Measurements from ENCODE around the gene LDAF1. TPM values are rescaled to one million over a fixed set of nuclear protein-coding genes. Genes with fewer than 3 reads are reported as not detected.
"Not testable (repeated sequence)": the region's sequence is repeated elsewhere in the genome, so short reads cannot be mapped to it uniquely, and the experiment has no call there.

The LDAF1 gene
- total RNA-seq, 2 experiments from 2014 or later, result 10.7 to 12.3 TPM

DNA sequence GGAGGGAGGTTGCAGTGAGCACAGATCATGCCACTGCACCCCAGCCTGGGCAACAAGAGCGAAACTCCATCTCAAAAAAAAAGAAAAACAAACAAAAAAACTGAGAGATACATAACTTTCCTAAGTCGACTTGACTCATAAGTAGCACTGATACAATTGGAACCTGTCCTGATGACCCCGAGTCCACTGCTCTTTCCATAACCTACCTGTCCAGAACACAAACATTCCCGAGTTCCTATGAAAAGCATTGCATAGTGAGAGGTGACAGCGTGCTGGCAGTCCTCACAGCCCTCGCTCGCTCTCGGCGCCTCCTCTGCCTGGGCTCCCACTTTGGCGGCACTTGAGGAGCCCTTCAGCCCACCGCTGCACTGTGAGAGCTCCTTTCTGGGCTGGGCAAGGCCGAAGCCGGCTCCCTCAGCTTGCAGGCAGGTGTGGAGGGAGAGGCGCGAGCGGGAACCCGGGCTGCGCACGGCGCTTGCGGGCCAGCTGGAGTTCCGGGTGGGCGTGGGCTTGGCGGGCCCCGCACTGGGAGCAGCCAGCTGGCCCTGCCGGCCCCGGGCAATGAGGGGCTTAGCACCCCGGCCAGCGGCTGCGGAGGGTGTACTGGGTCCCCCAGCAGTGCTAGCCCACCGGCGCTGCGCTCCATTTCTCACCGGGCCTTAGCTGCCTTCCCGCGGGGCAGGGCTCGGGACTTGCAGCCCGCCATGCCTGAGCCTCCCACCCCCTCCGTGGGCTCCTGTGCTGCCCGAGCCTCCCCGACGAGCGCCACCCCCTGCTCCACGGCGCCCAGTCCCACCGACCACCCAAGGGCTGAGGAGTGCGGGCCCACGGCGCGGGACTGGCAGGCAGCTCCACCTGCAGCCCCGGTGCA lies 6.1 kb upstream of the LDAF1 start:
- POLR2A ChIA-PET; DNase-seq; ATAC-seq (ENCODE audit: low read depth); H3K4me3 Mint-ChIP-seq; H3K9me3 Mint-ChIP-seq; H3K27ac Mint-ChIP-seq; H3K4me1 Mint-ChIP-seq; H3K36me3 Mint-ChIP-seq: not testable (repeated sequence)
- peaks cover 17% of the 10 kb centered on the region for H3K27me3 Mint-ChIP-seq

- H3K27me3 Mint-ChIP-seq, result peaks cover 17% of the 10 kb centered on the region
- POLR2A ChIA-PET; H3K36me3 Mint-ChIP-seq; H3K4me3 Mint-ChIP-seq; DNase-seq; H3K4me1 Mint-ChIP-seq; H3K9me3 Mint-ChIP-seq; H3K27ac Mint-ChIP-seq; ATAC-seq (ENCODE audit: low read depth): not testable (repeated sequence)
Observed at GRCh38 chr16:21153124-21153729, 5.2 kb upstream of the LDAF1 start.

GRCh38 chr16:21156011-21156410 lies 2.5 kb upstream of the LDAF1 start:
- H3K36me3 Mint-ChIP-seq; H3K27me3 Mint-ChIP-seq; POLR2A ChIA-PET; H3K4me1 Mint-ChIP-seq; ATAC-seq (ENCODE audit: low read depth); H3K9me3 Mint-ChIP-seq; H3K27ac Mint-ChIP-seq; H3K4me3 Mint-ChIP-seq; DNase-seq: not testable (repeated sequence)

GRCh38 chr16:21156767-21157467 lies 1.6 kb upstream of the LDAF1 start:
- H3K27me3 Mint-ChIP-seq, result no peaks in the 10 kb centered on the region
- DNase-seq (no peak), ATAC-seq (ENCODE audit: low read depth) (no peak)
- no peaks in the 10 kb centered on the region for H3K9me3 Mint-ChIP-seq
- POLR2A ChIA-PET, result interaction anchor here (0.7 to 2.2 kb wide), 2 partner anchors 144 to 415 kb away, joined by 3 to 13 read pairs; partner anchors contain the start of gene THUMPD1
- peaks cover 5% of the 10 kb centered on the region for H3K4me1 Mint-ChIP-seq
- H3K36me3 Mint-ChIP-seq, result peaks cover 4% of the 10 kb centered on the region
- no peak overlapping the region for H3K27ac Mint-ChIP-seq
- no peak overlapping the region for H3K4me3 Mint-ChIP-seq

- peaks cover 5% of the 10 kb centered on the region for H3K4me1 Mint-ChIP-seq
Observed at GRCh38 chr16:21157632-21158031, 842 bp upstream of the LDAF1 start.

GRCh38 chr16:21159281-21159951 lies 942 bp downstream of the LDAF1 start:
- no peaks in the 10 kb centered on the region for H3K27me3 Mint-ChIP-seq
- H3K4me1 Mint-ChIP-seq, result peaks cover 8% of the 10 kb centered on the region
- DNase-seq (peak; percentile 38), ATAC-seq (ENCODE audit: low read depth) (no peak)
- peak overlapping the region; percentile 77 for H3K27ac Mint-ChIP-seq
- no peaks in the 10 kb centered on the region for H3K9me3 Mint-ChIP-seq
- POLR2A ChIA-PET, result interaction anchor here (0.9 to 2.2 kb wide), 4 partner anchors 8 to 418 kb away, joined by 3 to 13 read pairs (median 5); partner anchors contain the start of gene THUMPD1
- peaks cover 6% of the 10 kb centered on the region for H3K36me3 Mint-ChIP-seq
- H3K4me3 Mint-ChIP-seq, result peak overlapping the region; percentile 87

More at GRCh38 chr16:21157632-21158031, 842 bp upstream of the LDAF1 start:
- Mint-ChIP-seq H3K27me3 (no peaks in the 10 kb centered on the region), H3K9me3 (no peaks in the 10 kb centered on the region), H3K4me3 (peak overlapping the region; percentile 87), H3K36me3 (peaks cover 4% of the 10 kb centered on the region), H3K27ac (no peak overlapping the region)
- POLR2A ChIA-PET, result interaction anchor here (2.2 kb wide), 1 partner anchor 143 kb away, joined by 13 read pairs; no protein-coding TSS in a partner anchor
- no peak for DNase-seq
- ATAC-seq (ENCODE audit: low read depth), result no peak

- no peak for ATAC-seq (ENCODE audit: low read depth)
- H3K4me3 Mint-ChIP-seq, result no peak overlapping the region
- H3K36me3 Mint-ChIP-seq, result peaks cover 9% of the 10 kb centered on the region
- no peaks in the 10 kb centered on the region for H3K27me3 Mint-ChIP-seq
- H3K9me3 Mint-ChIP-seq, result no peaks in the 10 kb centered on the region
- DNase-seq, result no peak
- POLR2A ChIA-PET, result no interaction called here
- peaks cover 8% of the 10 kb centered on the region for H3K4me1 Mint-ChIP-seq
- no peak overlapping the region for H3K27ac Mint-ChIP-seq
Observed at GRCh38 chr16:21160276-21160675, 1.8 kb downstream of the LDAF1 start.

- no peak for ATAC-seq (ENCODE audit: low read depth)
- H3K9me3 Mint-ChIP-seq, result no peaks in the 10 kb centered on the region
- peaks cover 10% of the 10 kb centered on the region for H3K4me1 Mint-ChIP-seq
- POLR2A ChIA-PET, result no interaction called here
- no peak overlapping the region for H3K27ac Mint-ChIP-seq
- DNase-seq, result no peak
- H3K27me3 Mint-ChIP-seq, result no peaks in the 10 kb centered on the region
- peaks cover 9% of the 10 kb centered on the region for H3K36me3 Mint-ChIP-seq
- no peak overlapping the region for H3K4me3 Mint-ChIP-seq
Observed at GRCh38 chr16:21161211-21161610, 2.7 kb downstream of the LDAF1 start.

DNA sequence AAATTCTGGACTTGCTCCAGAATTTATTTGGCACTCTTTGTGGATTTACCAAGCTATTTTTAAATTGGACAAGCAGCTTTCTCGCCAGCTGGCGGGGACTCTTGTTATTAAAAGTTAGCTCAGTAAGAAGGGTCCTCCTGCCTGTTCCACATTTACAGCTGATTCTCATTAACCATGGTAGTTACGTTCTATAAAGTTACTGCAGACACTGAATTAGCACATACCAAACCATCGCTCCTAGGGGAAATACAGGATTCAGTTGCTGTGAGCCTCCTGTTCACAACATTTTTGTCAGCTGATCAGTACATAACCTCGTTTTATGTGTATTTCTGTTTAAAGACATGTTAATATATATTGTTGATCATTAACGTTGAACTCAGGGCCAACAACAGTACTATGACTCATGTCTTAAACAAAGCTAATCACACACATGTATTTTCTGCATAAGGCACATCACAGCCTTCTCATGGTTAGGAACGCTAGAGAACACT lies 4.2 kb downstream of the LDAF1 start:
- Mint-ChIP-seq H3K27me3 (no peaks in the 10 kb centered on the region), H3K27ac (no peak overlapping the region), H3K4me1 (peaks cover 10% of the 10 kb centered on the region), H3K4me3 (no peak overlapping the region), H3K9me3 (no peaks in the 10 kb centered on the region), H3K36me3 (peaks cover 11% of the 10 kb centered on the region)
- ATAC-seq (ENCODE audit: low read depth), result no peak
- POLR2A ChIA-PET, result no interaction called here
- DNase-seq, result no peak

DNA sequence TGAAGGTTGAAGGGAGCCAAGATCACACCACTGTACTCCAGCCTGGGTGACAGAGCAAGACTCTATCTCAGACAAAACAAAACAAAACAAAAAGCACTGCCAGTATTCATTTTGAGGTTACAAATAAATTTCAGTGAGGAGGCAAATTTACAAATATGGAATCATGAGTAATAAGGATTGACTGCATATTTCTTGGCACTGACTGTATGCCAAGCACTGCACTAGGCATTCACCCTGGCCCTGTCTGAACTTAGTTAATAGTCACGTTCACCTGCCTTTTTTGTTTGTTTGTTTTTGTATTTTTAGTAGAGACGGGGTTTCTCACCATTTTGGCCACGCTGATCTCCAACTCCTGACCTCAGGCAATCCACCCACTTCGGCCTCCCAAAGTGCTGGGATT lies 5.1 kb downstream of the LDAF1 start:
- DNase-seq (no peak), ATAC-seq (ENCODE audit: low read depth) (no peak)
- Mint-ChIP-seq H3K36me3 (peaks cover 11% of the 10 kb centered on the region), H3K27ac (no peak overlapping the region), H3K9me3 (no peaks in the 10 kb centered on the region), H3K4me3 (no peak overlapping the region), H3K4me1 (peaks cover 7% of the 10 kb centered on the region), H3K27me3 (no peaks in the 10 kb centered on the region)
- POLR2A ChIA-PET, result no interaction called here

- POLR2A ChIA-PET, result no interaction called here
- H3K36me3 Mint-ChIP-seq, result peaks cover 11% of the 10 kb centered on the region
Observed at GRCh38 chr16:21164521-21165168, 6.2 kb downstream of the LDAF1 start.

GRCh38 chr16:21166561-21166961 lies 8.1 kb downstream of the LDAF1 start:
- no peak for ATAC-seq (ENCODE audit: low read depth)
- H3K27ac Mint-ChIP-seq, result no peak overlapping the region
- POLR2A ChIA-PET, result no interaction called here
- peaks cover 12% of the 10 kb centered on the region for H3K36me3 Mint-ChIP-seq
- no peak overlapping the region for H3K4me3 Mint-ChIP-seq
- H3K4me1 Mint-ChIP-seq, result peaks cover 7% of the 10 kb centered on the region
- no peaks in the 10 kb centered on the region for H3K9me3 Mint-ChIP-seq
- no peaks in the 10 kb centered on the region for H3K27me3 Mint-ChIP-seq
- no peak for DNase-seq

More at GRCh38 chr16:21164521-21165168, 6.2 kb downstream of the LDAF1 start:
- H3K27me3 Mint-ChIP-seq, result no peaks in the 10 kb centered on the region
- H3K9me3 Mint-ChIP-seq, result no peaks in the 10 kb centered on the region
- DNase-seq, result no peak
- no peak overlapping the region for H3K4me3 Mint-ChIP-seq
- H3K4me1 Mint-ChIP-seq, result peaks cover 7% of the 10 kb centered on the region
- ATAC-seq (ENCODE audit: low read depth), result no peak
- H3K27ac Mint-ChIP-seq, result no peak overlapping the region
